Sigmoid colon (tissue), 7 donors: ENCODE results near the gene UNC79. TPM values are rescaled to one million over a fixed set of nuclear protein-coding genes. Genes with fewer than 3 reads are reported as not detected.

ENCODE experiments used
- DNase-seq: peaks from one replicate; pipeline ENCODE4 v3.0.0-alpha.2; 2019
- H3K27ac ChIP-seq, 4 donors: fragments of 200-600 bp; sonication (generic); one replicate each; pipeline ENCODE4 v1.5.1; 2016 to 2019; ENCODE audit warnings: mild to moderate bottlenecking in 1 of 4
- H3K27me3 ChIP-seq, 3 donors: fragments of 200-600 bp; sonication (generic); one replicate each; pipeline ENCODE4 v1.5.1; 2019; ENCODE audit warnings: mild to moderate bottlenecking in 1 of 3
- H3K36me3 ChIP-seq, 4 donors: fragments of 200-600 bp; sonication (generic); one replicate each; pipeline ENCODE4 v1.5.1; 2016 to 2019
- H3K4me1 ChIP-seq, 4 donors: fragments of 200-600 bp; sonication (generic); one replicate each; pipeline ENCODE4 v1.5.1; 2017 to 2019
- H3K4me3 ChIP-seq, 4 donors: fragments of 200-600 bp; sonication (generic); one replicate each; pipeline ENCODE4 v1.5.1; 2017 to 2019; ENCODE audit warnings: mild to moderate bottlenecking in 2 of 4, moderate library complexity in 1 of 4
- H3K9me3 ChIP-seq, 4 donors: fragments of 200-600 bp in 3 of 4; sonication (generic) in 3 of 4; one replicate each; pipeline versions ENCODE4 v1.5.1 to v1.6.1; 2013 to 2019
- EP300 ChIP-seq, 4 donors: sonication (generic); formaldehyde crosslinking; IDR thresholded peaks; one replicate each; pipeline ENCODE4 v1.6.1; 2017; ENCODE audit warnings: antibody characterized with exemption in 4 of 4
- POLR2A ChIP-seq, 2 donors: fragments of 450-650 bp; IDR thresholded peaks; one replicate each; pipeline ENCODE4 v1.6.1; 2016; ENCODE audit warnings: antibody characterized with exemption in 2 of 2, mild to moderate bottlenecking in 2 of 2, moderate library complexity in 2 of 2
- POLR2AphosphoS5 ChIP-seq, 4 donors: sonication (generic); formaldehyde crosslinking; IDR thresholded peaks; one replicate each; pipeline ENCODE4 v1.6.1; 2017; ENCODE audit warnings: antibody characterized with exemption in 4 of 4
- WGBS, 2 donors: extraction: QIAGEN DNeasy Blood & Tissue Kit; methylation state at CpG; one replicate each; pipeline ENCODE4 v1.1.7; 2013; 5-methylcytosine and 5-hydroxymethylcytosine counted together
- intact Hi-C: fragments of 100-400 bp; cut with DNase I; formaldehyde crosslinking; loops from one replicate; pipeline ENCODE4 v1.15.1; 2023
- polyA plus RNA-seq, 3 donors: library from polyadenylated mRNA; stranded (reverse); fragments of 200-250 nt; gene quantifications; one replicate each; pipeline ENCODE4 v1.2.3, GENCODE V29; 2013
- total RNA-seq, 4 donors: library from RNA; depleted of rRNA; stranded (reverse); fragments of >200 nt; gene quantifications; one replicate each; pipeline ENCODE4 v1.1.0, GENCODE V29; 2016
- TF ChIP-seq, protein P1 (sequence below), 4 experiments: fragments of 450-650 bp in 3 of 4; fragments of 200-600 bp in 1 of 4; IDR thresholded peaks; one replicate each; pipeline ENCODE4 v1.5.1; 2016 to 2019; ENCODE audit warnings: antibody characterized with exemption in 4 of 4, mild to moderate bottlenecking in 3 of 4, moderate library complexity in 2 of 4
- donor health status: healthy with polysubstance abuse.
- donor health status: Bipolar disorder and iron deficiency.
- donor health status: healthy.

UNC79 gene
- total and polyA plus RNA-seq, 7 donors = 0.15 to 1.4 (median 0.81) TPM; not detected in 2

- H3K27ac ChIP-seq = no peak overlapping the region
- H3K4me1 ChIP-seq = no peaks in the 10 kb centered on the region
- WGBS, 2 donors = 51 to 68% methylated on average over 5 of the region's 5 CpGs
Measured at GRCh38 chr14:93686268-93686667, 255.5 kb downstream of the UNC79 start.

GRCh38 chr14:93688239-93688666 lies 257.5 kb downstream of the UNC79 start:
- no peak for DNase-seq
- H3K36me3 ChIP-seq = no peaks in the 10 kb centered on the region
- no peaks in the 10 kb centered on the region for H3K4me1 ChIP-seq
- TF ChIP-seq POLR2A (IDR thresholded peaks at IDR 0.05) (no peak), EP300 (IDR thresholded peaks at IDR 0.05) (no peak), POLR2AphosphoS5 (IDR thresholded peaks at IDR 0.05) (no peak)
- TF ChIP-seq, protein P1, sequence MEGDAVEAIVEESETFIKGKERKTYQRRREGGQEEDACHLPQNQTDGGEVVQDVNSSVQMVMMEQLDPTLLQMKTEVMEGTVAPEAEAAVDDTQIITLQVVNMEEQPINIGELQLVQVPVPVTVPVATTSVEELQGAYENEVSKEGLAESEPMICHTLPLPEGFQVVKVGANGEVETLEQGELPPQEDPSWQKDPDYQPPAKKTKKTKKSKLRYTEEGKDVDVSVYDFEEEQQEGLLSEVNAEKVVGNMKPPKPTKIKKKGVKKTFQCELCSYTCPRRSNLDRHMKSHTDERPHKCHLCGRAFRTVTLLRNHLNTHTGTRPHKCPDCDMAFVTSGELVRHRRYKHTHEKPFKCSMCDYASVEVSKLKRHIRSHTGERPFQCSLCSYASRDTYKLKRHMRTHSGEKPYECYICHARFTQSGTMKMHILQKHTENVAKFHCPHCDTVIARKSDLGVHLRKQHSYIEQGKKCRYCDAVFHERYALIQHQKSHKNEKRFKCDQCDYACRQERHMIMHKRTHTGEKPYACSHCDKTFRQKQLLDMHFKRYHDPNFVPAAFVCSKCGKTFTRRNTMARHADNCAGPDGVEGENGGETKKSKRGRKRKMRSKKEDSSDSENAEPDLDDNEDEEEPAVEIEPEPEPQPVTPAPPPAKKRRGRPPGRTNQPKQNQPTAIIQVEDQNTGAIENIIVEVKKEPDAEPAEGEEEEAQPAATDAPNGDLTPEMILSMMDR (IDR thresholded peaks at IDR 0.05) = no peak
- 28 to 31% methylated on average over 5 of the region's 5 CpGs for WGBS, 2 donors
- H3K27ac ChIP-seq = no peak overlapping the region
- no peaks in the 10 kb centered on the region for H3K27me3 ChIP-seq
- no peaks in the 10 kb centered on the region for H3K9me3 ChIP-seq
- intact Hi-C loops = no loop called here
- no peak overlapping the region for H3K4me3 ChIP-seq

More at GRCh38 chr14:93686268-93686667, 255.5 kb downstream of the UNC79 start:
- intact Hi-C loops = no loop called here
- Histone ChIP-seq H3K9me3 (no peaks in the 10 kb centered on the region), H3K27me3 (no peaks in the 10 kb centered on the region), H3K36me3 (no peaks in the 10 kb centered on the region), H3K4me3 (no peak overlapping the region)
- TF ChIP-seq POLR2A (IDR thresholded peaks at IDR 0.05) = no peak
- TF ChIP-seq EP300 (IDR thresholded peaks at IDR 0.05) = no peak
- TF ChIP-seq, protein P1 (IDR thresholded peaks at IDR 0.05) = no peak
- TF ChIP-seq POLR2AphosphoS5 (IDR thresholded peaks at IDR 0.05) = no peak
- DNase-seq = no peak

- H3K4me3 ChIP-seq = no peak overlapping the region
- intact Hi-C loops = no loop called here
- H3K9me3 ChIP-seq = no peaks in the 10 kb centered on the region
- DNase-seq = no peak
- TF ChIP-seq POLR2AphosphoS5 (IDR thresholded peaks at IDR 0.05) = no peak
- no peak for TF ChIP-seq EP300 (IDR thresholded peaks at IDR 0.05)
- TF ChIP-seq POLR2A (IDR thresholded peaks at IDR 0.05) = no peak
- TF ChIP-seq, protein P1 (IDR thresholded peaks at IDR 0.05) = no peak
- WGBS, 2 donors = 33 to 62% methylated on average over 4 of the region's 4 CpGs
- no peak overlapping the region for H3K27ac ChIP-seq
- H3K27me3 ChIP-seq = no peaks in the 10 kb centered on the region
- H3K36me3 ChIP-seq = no peaks in the 10 kb centered on the region
- no peaks in the 10 kb centered on the region for H3K4me1 ChIP-seq
Measured at GRCh38 chr14:93688820-93689219, 258.1 kb downstream of the UNC79 start.

DNA sequence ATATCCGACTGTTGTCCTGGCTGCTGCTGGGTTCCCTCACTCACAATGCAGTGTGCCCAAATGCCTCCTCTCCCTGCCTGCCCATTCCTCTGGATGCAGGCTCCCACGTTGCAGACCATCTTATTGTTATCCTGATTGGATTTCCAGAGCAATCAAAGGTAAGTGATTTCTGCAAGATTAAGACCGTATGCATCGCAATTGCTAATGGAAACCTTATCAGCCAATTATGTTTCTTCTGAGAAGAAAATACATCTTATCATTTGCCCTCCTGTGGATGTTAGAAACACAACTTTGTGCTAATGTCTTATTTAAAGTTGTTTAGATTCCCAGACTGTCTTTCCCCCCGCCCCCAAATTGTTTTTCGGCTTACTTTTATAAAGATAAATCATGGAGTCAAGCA lies 259.4 kb downstream of the UNC79 start:
- WGBS, 2 donors = 69 to 73% methylated on average over 6 of the region's 6 CpGs

More for the DNA sequence above, 259.4 kb downstream of the UNC79 start:
- no peaks in the 10 kb centered on the region for H3K4me1 ChIP-seq
- H3K27me3 ChIP-seq = no peaks in the 10 kb centered on the region
- H3K36me3 ChIP-seq = no peaks in the 10 kb centered on the region
- intact Hi-C loops = no loop called here
- no peaks in the 10 kb centered on the region for H3K9me3 ChIP-seq
- no peak for DNase-seq
- TF ChIP-seq EP300 (IDR thresholded peaks at IDR 0.05) = no peak
- TF ChIP-seq, protein P1 (IDR thresholded peaks at IDR 0.05) = no peak
- TF ChIP-seq POLR2A (IDR thresholded peaks at IDR 0.05) = no peak
- no peak for TF ChIP-seq POLR2AphosphoS5 (IDR thresholded peaks at IDR 0.05)
- H3K27ac ChIP-seq = no peak overlapping the region
- H3K4me3 ChIP-seq = no peak overlapping the region
